NCI-H2107 (cell line): ENCODE results near the gene SETDB1.

ENCODE experiments used
- DNase-seq: peaks from one replicate; lab custom pipeline; 2025; lab: John Stamatoyannopoulos, UW

SETDB1 gene

GRCh38 chr1:150931773-150932172, 5.6 kb downstream of the SETDB1 start:
- DNase-seq, result no peak

DNA sequence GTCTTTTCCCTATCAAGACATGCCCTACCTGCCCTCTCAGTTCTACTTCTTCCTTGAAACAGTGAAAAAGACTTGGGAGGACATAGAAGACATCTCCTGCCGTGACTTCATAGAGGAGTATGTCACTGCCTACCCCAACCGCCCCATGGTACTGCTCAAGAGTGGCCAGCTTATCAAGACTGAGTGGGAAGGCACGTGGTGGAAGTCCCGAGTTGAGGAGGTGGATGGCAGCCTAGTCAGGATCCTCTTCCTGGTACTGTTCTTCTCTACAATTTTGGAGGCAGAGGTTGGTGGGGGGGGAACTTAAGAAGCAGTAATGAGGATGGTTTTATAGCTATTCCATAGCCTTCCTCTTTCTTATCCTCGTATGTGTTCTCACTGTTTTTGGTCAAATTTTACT, 18.7 kb downstream of the SETDB1 start:
- DNase-seq, result no peak

DNA sequence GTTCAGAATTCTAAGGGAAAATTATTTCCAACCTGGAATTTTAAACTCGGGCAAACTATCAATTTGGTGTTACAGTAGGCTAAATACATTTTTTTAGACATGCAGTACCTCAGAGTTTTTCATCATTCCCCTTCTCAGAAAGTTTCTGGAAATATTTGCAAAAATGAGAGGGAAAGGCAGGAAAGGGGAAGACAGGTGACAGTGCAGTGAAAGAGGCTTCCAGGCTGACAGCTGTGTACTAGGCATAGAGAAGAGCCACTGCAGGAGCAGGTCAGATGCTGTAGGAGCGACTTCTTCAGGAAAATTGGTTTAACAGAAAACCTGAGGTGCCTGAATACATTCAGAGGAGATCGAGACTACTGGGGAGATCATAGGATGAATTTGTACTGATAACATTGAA, 28.5 kb downstream of the SETDB1 start:
- no peak for DNase-seq

DNA sequence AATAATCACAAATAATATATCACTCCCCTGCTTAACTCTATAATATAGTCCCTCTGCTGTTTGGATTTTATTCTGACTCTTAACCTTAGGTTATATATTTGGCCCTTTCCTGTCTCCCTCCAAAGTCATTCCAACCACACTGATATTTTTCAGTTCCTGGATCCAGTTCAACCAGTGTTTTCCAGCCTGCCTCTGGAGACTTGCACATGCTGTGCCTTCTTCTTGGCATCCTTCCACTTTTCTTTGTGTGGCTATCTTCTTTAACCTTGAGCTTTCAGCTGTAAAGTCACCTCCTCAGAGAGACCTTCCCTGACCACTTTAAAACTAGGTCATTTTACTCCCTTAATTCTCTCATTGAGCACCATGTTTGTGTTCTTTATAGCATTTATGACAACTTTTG, 29.1 kb downstream of the SETDB1 start:
- DNase-seq, result no peak

GRCh38 chr1:150957666-150958065, 31.5 kb downstream of the SETDB1 start:
- DNase-seq, result no peak

DNA sequence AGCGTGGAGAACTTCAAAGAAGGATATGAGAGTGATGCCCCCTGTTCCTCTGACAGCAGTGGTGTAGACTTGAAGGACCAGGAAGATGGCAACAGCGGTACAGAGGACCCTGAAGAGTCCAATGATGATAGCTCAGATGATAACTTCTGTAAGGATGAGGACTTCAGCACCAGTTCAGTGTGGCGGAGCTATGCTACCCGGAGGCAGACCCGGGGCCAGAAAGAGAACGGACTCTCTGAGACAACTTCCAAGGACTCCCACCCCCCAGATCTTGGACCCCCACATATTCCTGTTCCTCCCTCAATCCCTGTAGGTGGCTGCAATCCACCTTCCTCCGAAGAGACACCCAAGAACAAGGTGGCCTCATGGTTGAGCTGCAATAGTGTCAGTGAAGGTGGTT, 34.5 kb downstream of the SETDB1 start:
- DNase-seq, result no peak

- no peak for DNase-seq
These were observed 35.6 kb downstream of the SETDB1 start for GRCh38 chr1:150961756-150962155.

DNA sequence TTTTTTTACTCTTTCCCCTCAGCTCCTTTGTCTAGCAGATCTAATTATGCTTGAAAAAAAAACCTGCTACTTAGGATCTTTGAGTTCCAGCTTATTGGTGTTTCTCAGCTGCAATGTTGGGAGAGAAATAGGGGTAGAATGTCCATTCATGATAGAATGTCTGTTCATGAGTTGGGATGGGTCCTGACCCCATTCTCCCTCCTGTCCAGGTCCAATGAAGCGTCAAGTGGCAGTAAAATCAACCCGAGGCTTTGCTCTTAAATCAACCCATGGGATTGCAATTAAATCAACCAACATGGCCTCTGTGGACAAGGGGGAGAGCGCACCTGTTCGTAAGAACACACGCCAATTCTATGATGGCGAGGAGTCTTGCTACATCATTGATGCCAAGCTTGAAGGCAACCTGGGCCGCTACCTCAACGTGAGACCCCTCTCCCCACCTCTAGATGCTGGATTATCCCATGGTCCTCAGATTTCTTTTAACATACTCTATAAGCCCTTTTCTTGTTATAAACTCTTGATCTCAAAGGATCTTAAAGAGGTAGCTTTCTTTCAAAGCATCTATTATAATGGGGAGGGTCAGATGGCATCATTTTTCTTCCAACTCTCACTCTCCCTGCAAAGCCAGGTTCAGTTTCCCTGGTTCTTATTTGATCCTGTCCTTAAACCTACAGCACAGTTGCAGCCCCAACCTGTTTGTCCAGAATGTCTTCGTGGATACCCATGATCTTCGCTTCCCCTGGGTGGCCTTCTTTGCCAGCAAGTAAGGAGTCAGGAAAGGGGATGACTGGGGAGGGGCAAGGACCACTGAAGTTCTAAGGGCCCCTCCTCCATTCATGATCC, 37.4 kb downstream of the SETDB1 start:
- DNase-seq, result no peak

DNA sequence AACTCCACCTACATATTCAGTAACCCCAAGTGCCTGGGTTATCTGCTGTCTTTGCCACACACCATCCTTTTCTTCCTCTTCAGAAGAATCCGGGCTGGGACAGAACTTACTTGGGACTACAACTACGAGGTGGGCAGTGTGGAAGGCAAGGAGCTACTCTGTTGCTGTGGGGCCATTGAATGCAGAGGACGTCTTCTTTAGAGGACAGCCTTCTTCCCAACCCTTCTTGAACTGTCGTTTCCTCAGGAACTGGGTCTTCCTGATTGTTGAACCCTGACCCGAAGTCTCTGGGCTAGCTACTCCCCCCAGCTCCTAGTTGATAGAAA, 38.0 kb downstream of the SETDB1 start:
- DNase-seq, result no peak

DNA sequence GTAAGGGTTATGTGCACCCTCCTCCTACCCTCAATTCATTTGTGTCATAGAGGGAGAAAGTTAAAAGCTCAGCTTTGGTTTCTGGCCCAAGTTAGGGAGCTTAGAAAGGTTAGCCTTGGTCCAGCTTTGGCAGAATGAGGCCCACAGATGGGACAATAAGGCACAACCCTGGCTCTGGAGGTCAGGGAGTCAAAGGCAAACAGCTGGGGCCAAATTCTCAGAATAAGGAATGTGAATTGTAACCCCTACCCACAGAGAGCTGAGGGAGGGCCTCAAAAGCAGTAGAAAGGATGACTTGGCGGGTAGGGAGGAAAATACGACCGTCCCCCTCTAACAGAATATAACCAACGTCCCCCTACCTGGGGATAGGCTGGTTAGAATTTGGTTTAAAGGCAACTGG, 39.4 kb downstream of the SETDB1 start:
- DNase-seq, result no peak

- no peak for DNase-seq
These were observed 39.8 kb downstream of the SETDB1 start for GRCh38 chr1:150966011-150966410.

GRCh38 chr1:150967936-150968335, 41.8 kb downstream of the SETDB1 start:
- no peak for DNase-seq

DNA sequence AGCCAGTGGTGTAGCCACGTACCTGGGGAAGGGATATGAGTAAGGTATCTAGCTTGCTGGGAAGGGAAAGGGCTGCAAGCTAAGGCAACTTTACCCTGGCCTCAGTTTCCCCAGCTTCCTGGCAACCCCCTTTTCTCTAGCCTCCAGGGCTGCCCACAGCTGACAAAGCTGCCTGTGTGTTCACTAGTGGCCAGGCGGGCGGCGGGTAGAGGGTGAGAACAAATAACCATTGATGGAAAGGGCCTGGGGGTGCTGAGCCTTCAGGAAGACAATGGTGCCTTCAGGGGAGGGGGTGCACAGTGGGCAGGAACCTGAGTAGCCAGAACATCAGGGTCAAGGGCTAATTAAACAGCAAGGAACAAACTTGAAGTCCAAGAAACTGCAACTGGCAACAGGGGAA, 42.3 kb downstream of the SETDB1 start:
- no peak for DNase-seq

GRCh38 chr1:150969626-150970025, 43.5 kb downstream of the SETDB1 start:
- no peak for DNase-seq

- DNase-seq, result no peak
These were observed 44.8 kb downstream of the SETDB1 start for GRCh38 chr1:150970808-150971582.

DNA sequence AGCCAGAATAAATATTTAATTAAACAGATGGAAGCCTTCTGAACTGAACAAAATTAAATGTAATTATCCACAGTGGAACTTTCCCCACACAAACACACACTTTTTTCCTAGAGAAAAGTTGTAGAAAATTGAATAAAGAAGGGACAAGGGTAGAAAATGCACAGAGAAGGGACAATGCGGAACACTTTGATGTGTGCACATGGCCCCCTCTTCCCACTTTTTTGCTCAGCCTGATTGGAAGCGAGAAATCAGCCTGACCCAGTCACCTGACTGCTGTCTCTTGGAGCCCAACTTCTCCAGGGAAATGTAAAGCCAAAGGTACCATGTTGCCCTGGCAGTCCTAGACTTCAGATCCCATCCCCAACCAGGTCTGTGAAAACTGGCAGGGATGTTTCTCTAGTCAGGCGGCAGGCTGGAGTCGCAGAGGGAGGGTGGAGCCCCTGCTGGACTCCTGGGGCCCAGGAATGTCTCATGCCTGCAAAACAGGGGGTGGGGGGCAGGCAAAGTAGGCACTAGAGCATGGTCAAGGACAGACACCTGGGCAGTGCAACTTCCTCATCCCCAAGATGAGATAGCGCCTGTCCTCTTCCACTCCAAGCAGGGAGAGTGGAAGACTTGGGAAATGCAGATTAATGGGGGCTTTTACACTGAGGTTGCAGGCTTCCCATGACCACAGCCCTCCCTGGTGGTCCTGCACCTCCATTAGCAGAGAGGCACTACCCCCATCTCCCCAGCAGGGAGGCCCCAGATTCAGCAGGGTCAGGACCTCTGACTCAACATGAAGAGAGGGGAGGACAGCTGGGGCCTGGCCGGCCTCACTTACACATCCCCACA, 45.6 kb downstream of the SETDB1 start:
- DNase-seq, result no peak

GRCh38 chr1:150972417-150972940, 46.3 kb downstream of the SETDB1 start:
- no peak for DNase-seq

- DNase-seq, result no peak
These were observed 47.2 kb downstream of the SETDB1 start for GRCh38 chr1:150973258-150973835.

GRCh38 chr1:150973836-150974579, 47.8 kb downstream of the SETDB1 start:
- DNase-seq, result no peak

GRCh38 chr1:150974580-150975478, 48.7 kb downstream of the SETDB1 start, which contains the start of gene CERS2:
Gene CERS2 (minus strand): TSS chr1:150974835. CDS start chr1:150969090, 5,745 bp downstream.
- peak; percentile 83 for DNase-seq
